ENCODE data around the gene PNPLA6. TPM values are rescaled to one million over a fixed set of nuclear protein-coding genes. Genes with fewer than 3 reads are reported as not detected.
A peak's percentile ranks its signal among the peaks of the same experiment; 100 is the strongest.

The PNPLA6 gene
- total RNA-seq, 1 donor from 2014 or later, result 82.0 TPM

DNA sequence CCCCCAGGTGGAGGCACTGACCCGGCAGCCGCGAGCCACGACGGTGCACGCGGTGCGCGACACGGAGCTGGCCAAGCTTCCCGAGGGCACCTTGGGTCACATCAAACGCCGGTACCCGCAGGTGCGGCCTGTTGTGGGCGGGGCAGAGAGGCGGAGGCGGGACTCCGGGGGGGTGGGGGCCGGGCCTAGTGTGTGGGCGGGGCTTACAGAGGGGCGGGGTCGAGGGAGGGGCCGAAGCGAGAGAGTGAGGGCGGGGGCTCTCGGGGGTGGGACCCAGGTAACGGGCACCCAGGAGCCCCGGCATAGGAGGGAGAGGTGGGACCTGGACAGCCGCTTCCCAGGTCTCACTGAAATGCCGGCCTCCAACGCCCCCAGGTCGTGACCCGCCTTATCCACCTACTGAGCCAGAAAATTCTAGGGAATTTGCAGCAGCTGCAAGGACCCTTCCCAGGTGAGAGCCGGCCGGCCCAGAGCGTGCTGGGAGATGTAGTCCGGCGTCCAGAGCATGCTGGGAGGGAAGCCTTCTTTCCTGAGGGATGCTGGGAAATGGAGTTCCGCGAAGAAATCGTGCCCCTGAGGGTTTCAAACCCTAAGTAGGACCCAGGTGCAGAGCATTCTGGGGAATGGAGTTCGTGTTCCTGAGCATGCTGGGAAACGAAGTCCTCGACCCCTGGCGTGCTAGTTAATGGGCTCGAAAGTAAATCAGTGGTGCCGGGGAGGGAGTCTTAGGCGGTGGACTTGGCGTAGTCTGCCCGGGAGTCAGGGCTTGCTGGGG lies 15.7 kb downstream of the PNPLA6 start:
- peaks cover 9% of the 10 kb centered on the region for H3K27me3 Mint-ChIP-seq (ENCODE audit: unreplicated experiment)
- peak; percentile 87 for DNase-seq
- peak overlapping the region; percentile 60 for H3K27ac Mint-ChIP-seq (ENCODE audit: unreplicated experiment)

DNA sequence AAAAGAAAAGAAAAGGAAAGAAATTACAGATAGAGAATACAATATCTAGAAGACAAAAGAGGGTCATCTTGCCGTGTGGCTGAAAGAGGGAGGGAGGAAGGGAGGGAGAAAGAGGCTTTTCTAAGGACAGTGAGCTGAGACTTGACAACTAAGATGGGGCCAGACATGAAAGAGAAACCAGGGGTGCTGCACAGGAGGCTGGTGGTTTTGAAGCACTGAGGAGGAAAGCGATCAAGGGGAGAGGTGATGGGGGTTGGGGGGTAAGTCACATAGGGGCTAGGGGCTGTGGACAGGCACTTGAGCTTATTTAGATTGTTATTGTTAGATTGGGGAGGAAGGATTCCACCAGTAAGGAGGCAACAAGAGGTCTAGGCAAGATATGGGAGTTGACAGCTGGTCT lies 17.3 kb downstream of the PNPLA6 start:
- TF ChIP-seq, protein P1, sequence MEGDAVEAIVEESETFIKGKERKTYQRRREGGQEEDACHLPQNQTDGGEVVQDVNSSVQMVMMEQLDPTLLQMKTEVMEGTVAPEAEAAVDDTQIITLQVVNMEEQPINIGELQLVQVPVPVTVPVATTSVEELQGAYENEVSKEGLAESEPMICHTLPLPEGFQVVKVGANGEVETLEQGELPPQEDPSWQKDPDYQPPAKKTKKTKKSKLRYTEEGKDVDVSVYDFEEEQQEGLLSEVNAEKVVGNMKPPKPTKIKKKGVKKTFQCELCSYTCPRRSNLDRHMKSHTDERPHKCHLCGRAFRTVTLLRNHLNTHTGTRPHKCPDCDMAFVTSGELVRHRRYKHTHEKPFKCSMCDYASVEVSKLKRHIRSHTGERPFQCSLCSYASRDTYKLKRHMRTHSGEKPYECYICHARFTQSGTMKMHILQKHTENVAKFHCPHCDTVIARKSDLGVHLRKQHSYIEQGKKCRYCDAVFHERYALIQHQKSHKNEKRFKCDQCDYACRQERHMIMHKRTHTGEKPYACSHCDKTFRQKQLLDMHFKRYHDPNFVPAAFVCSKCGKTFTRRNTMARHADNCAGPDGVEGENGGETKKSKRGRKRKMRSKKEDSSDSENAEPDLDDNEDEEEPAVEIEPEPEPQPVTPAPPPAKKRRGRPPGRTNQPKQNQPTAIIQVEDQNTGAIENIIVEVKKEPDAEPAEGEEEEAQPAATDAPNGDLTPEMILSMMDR (IDR thresholded peaks at IDR 0.05; ENCODE audit: partially characterized antibody, unreplicated experiment), result no peak
- peaks cover 9% of the 10 kb centered on the region for H3K27me3 Mint-ChIP-seq (ENCODE audit: unreplicated experiment)
- peaks cover 6% of the 10 kb centered on the region for H3K36me3 Mint-ChIP-seq (ENCODE audit: unreplicated experiment)
- H3K4me1 Mint-ChIP-seq (ENCODE audit: low read depth, unreplicated experiment), result no peaks in the 10 kb centered on the region
- no peak overlapping the region for H3K27ac Mint-ChIP-seq (ENCODE audit: unreplicated experiment)
- no peak for DNase-seq
- no peaks in the 10 kb centered on the region for H3K9me3 Mint-ChIP-seq (ENCODE audit: unreplicated experiment)
- no peak overlapping the region for H3K4me3 Mint-ChIP-seq (ENCODE audit: unreplicated experiment)

More for the DNA sequence above, 15.7 kb downstream of the PNPLA6 start:
- Mint-ChIP-seq H3K9me3 (ENCODE audit: unreplicated experiment) (no peaks in the 10 kb centered on the region), H3K4me1 (ENCODE audit: low read depth, unreplicated experiment) (no peaks in the 10 kb centered on the region), H3K4me3 (ENCODE audit: unreplicated experiment) (peak overlapping the region; percentile 82), H3K36me3 (ENCODE audit: unreplicated experiment) (peaks cover 5% of the 10 kb centered on the region)
- TF ChIP-seq, protein P1 (IDR thresholded peaks at IDR 0.05; ENCODE audit: partially characterized antibody, unreplicated experiment), result no peak

DNA sequence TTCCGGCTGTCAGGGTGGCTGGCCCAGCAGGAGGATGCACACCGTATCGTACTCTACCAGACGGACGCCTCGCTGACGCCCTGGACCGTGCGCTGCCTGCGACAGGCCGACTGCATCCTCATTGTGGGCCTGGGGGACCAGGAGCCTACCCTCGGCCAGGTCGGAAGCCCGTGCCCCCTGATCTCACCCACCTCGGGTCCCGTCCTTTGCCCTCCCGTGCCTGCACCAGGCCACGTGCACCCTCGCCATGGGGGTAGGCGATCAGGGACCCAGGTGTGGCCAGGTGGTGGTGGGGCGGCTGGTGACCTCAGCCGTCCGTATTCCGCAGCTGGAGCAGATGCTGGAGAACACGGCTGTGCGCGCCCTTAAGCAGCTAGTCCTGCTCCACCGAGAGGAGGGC lies 19.0 kb downstream of the PNPLA6 start:
- no peak for DNase-seq
- TF ChIP-seq, protein P1 (IDR thresholded peaks at IDR 0.05; ENCODE audit: partially characterized antibody, unreplicated experiment), result no peak
- H3K4me3 Mint-ChIP-seq (ENCODE audit: unreplicated experiment), result no peak overlapping the region

DNA sequence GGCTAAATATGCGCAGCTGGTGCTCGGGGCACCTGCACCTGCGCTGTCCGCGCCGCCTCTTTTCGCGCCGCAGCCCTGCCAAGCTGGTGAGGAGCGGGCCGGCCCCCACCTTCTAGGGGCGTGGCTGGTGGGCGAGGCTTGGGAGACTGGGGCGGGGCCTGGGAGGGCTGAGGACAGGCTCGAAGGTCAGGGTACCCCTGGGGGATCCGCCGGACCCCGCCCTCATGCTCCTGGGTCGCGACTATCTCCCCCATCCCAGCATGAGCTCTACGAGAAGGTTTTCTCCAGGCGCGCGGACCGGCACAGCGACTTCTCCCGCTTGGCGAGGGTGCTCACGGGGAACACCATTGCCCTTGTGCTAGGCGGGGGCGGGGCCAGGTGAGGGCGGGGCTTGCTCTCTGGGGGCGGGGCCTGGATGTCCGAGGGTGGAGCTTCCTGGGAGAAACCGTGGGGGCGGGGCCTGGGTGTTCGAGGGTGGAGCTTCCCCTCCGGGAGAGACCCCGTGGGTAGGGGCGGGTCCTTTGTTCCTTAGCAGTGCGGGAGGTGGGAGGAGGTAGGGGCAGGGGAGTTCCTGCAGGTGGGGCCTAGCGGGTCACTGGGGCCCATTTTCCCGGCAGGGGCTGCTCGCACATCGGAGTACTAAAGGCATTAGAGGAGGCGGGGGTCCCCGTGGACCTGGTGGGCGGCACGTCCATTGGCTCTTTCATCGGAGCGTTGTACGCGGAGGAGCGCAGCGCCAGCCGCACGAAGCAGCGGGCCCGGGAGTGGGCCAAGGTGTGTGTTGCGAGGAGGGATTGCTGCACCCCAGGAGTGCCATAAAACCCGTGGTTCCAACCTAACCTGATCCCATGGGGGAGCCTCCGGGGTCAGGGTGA lies 19.7 kb downstream of the PNPLA6 start:
- Mint-ChIP-seq H3K9me3 (ENCODE audit: unreplicated experiment) (no peaks in the 10 kb centered on the region), H3K4me1 (ENCODE audit: low read depth, unreplicated experiment) (no peaks in the 10 kb centered on the region), H3K4me3 (ENCODE audit: unreplicated experiment) (no peak overlapping the region), H3K27ac (ENCODE audit: unreplicated experiment) (no peak overlapping the region), H3K36me3 (ENCODE audit: unreplicated experiment) (peaks cover 11% of the 10 kb centered on the region), H3K27me3 (ENCODE audit: unreplicated experiment) (peaks cover 7% of the 10 kb centered on the region)
- peak; percentile 62 for DNase-seq
- TF ChIP-seq, protein P1 (IDR thresholded peaks at IDR 0.05; ENCODE audit: partially characterized antibody, unreplicated experiment), result no peak

More for the DNA sequence above, 19.0 kb downstream of the PNPLA6 start:
- Mint-ChIP-seq H3K27ac (ENCODE audit: unreplicated experiment) (no peak overlapping the region), H3K27me3 (ENCODE audit: unreplicated experiment) (peaks cover 9% of the 10 kb centered on the region), H3K4me1 (ENCODE audit: low read depth, unreplicated experiment) (no peaks in the 10 kb centered on the region), H3K9me3 (ENCODE audit: unreplicated experiment) (no peaks in the 10 kb centered on the region), H3K36me3 (ENCODE audit: unreplicated experiment) (peaks cover 9% of the 10 kb centered on the region)
